Adrenal gland (tissue), 5 donors: ENCODE measurements around the gene EIF2S3.

Experiments used
- CTCF ChIP-seq, 6 experiments: fragments of 450-650 bp in 4 of 6; fragments of 200-600 bp in 2 of 6; sonication (generic) in 1 of 6; IDR thresholded peaks; 1 replicate in 5 of 6; 2 replicates in 1 of 6; pipeline versions ENCODE4 v1.5.1 to v1.8.0; 2016 to 2021; ENCODE audit warnings: antibody characterized with exemption in 6 of 6, mild to moderate bottlenecking in 2 of 6, moderate library complexity in 1 of 6
- POLR2A ChIP-seq, 2 donors: fragments of 450-650 bp; IDR thresholded peaks; one replicate each; pipeline ENCODE4 v1.6.1; 2017; ENCODE audit warnings: antibody characterized with exemption in 2 of 2, mild to moderate bottlenecking in 2 of 2, moderate library complexity in 1 of 2
- donor health status: DM: no; HTN: no; CAD: no.

DNA sequence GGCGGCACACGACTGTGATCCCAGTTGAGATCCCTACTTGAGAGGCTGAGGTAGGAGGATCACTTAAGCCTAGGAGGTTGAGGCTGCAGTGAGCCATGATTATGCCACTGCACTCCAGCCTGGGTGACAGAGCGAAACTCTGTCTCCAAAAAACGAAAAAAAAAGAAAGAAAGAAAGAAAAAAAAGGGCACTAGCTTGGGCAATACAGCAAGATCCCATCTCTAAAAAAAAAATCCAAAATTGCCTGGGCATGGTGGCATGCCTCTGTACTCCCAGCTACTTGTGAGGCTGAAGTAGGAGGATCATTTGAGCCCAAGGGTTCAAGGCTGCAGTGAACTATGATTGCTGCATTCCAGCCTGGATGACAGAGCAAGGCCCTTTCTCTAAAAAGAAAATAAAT is 17.0 kb upstream of the EIF2S3 start:
- no peak for TF ChIP-seq POLR2A (IDR thresholded peaks at IDR 0.05)
- no peak for TF ChIP-seq CTCF (IDR thresholded peaks at IDR 0.05)
